Loucy (cell line): ENCODE data around the gene GPX7.

Source experiments
- H2AFZ ChIP-seq: fragments of 200-600 bp; sonication (generic); 2 replicates; pipeline ENCODE4 v1.6.0; 2016; ENCODE audit warnings: antibody characterized with exemption, mild to moderate bottlenecking, low read length, moderate library complexity
- H3F3A ChIP-seq: fragments of 200-600 bp; 2 replicates; pipeline ENCODE4 v1.6.0; 2016; ENCODE audit warnings: antibody characterized with exemption, low read depth, mild to moderate bottlenecking
- H3K27me3 ChIP-seq: fragments of 200-600 bp; sonication (generic); 2 replicates; pipeline ENCODE4 v1.6.1; 2014; ENCODE audit warnings: low read length, mild to moderate bottlenecking; ENCODE audit not compliant: insufficient read depth, poor library complexity, severe bottlenecking
- H3K36me3 ChIP-seq: fragments of 200-600 bp; sonication (generic); 2 replicates; pipeline ENCODE4 v1.6.1; 2016; ENCODE audit warnings: low read length; ENCODE audit not compliant: insufficient read depth
- H3K4me1 ChIP-seq: fragments of 200-600 bp; sonication (generic); 2 replicates; pipeline ENCODE4 v1.5.1; 2014; ENCODE audit warnings: low read length, mild to moderate bottlenecking; ENCODE audit not compliant: insufficient read depth, poor library complexity, severe bottlenecking
- H3K4me2 ChIP-seq: fragments of 200-600 bp; sonication (generic); 2 replicates; pipeline ENCODE4 v1.6.0; 2014; ENCODE audit warnings: antibody characterized with exemption, low read length, low read depth, mild to moderate bottlenecking; ENCODE audit not compliant: poor library complexity, severe bottlenecking
- H3K4me3 ChIP-seq: fragments of 200-600 bp; sonication (generic); 2 replicates; pipeline ENCODE4 v1.5.1; 2014; ENCODE audit warnings: low read length, mild to moderate bottlenecking, mixed read lengths; ENCODE audit not compliant: poor library complexity, severe bottlenecking
- H3K79me2 ChIP-seq: fragments of 200-600 bp; sonication (generic); 2 replicates; pipeline ENCODE4 v1.6.1; 2014; ENCODE audit warnings: low read length; ENCODE audit not compliant: insufficient read depth
- H3K9ac ChIP-seq: fragments of 200-600 bp; sonication (generic); 2 replicates; pipeline ENCODE4 v1.6.0; 2014; ENCODE audit warnings: mild to moderate bottlenecking, low read depth, low read length, moderate library complexity; ENCODE audit not compliant: poor library complexity, severe bottlenecking
- H3K9me2 ChIP-seq: fragments of 200-600 bp; sonication (generic); replicated peaks from 2 replicates; pipeline ENCODE4 v1.6.1; 2016; ENCODE audit warnings: low read depth, low read length, mixed read lengths
- H3K9me3 ChIP-seq: fragments of 200-600 bp; sonication (generic); 2 replicates; pipeline ENCODE4 v1.6.1; 2014; ENCODE audit warnings: mild to moderate bottlenecking, antibody characterized with exemption, low read length, low read depth; ENCODE audit not compliant: insufficient read depth
- H4K20me1 ChIP-seq: fragments of 200-600 bp; sonication (generic); 2 replicates; pipeline ENCODE4 v1.6.0; 2014; ENCODE audit warnings: antibody characterized with exemption, low read length, mild to moderate bottlenecking; ENCODE audit not compliant: insufficient read depth, poor library complexity, severe bottlenecking
- CTCF ChIP-seq: fragments of 200-600 bp; sonication (generic); conservative IDR thresholded peaks from 2 replicates; pipeline ENCODE4 v1.5.1; 2014; ENCODE audit warnings: mild to moderate bottlenecking, antibody characterized with exemption, low read length
- EZH2phosphoT487 ChIP-seq: fragments of 200-600 bp; IDR thresholded peaks from 2 replicates; pipeline ENCODE4 v1.6.1; 2018; ENCODE audit warnings: antibody characterized with exemption, mild to moderate bottlenecking, moderate library complexity, borderline replicate concordance

GPX7 gene

GRCh38 chr1:52653207-52653849 is 51.2 kb downstream of the GPX7 start:
- Histone ChIP-seq H3K9me2 (no peaks in the 10 kb centered on the region), H3K4me2 (no peak overlapping the region), H3K36me3 (no peaks in the 10 kb centered on the region), H3K4me3 (no peak overlapping the region), H3K4me1 (no peaks in the 10 kb centered on the region), H3K9me3 (no peaks in the 10 kb centered on the region), H3F3A (no peaks in the 10 kb centered on the region), H3K9ac (no peak overlapping the region), H3K79me2 (no peaks in the 10 kb centered on the region), H2AFZ (no peak overlapping the region), H3K27me3 (no peaks in the 10 kb centered on the region), H4K20me1 (no peaks in the 10 kb centered on the region)
- TF ChIP-seq CTCF, result no peak
- no peak for TF ChIP-seq EZH2phosphoT487

DNA sequence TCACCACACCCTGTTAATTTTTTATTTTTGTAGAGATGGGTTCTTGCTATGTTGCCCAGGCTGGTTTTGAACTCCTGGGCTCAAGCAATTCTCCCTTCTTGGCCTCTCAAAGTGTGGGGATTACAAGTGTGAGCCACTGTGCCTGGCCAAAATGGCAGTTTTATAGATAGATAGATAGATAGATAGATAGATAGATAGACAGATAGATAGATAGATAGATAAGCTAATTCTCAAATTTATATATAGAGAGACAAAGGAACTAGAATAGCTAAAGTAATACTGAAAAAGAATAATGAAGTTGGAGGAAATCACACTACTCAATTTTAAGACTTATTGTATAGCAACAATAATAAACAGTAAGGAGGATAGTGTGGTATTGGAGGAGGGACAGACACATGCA is 51.9 kb downstream of the GPX7 start:
- H4K20me1 ChIP-seq, result no peaks in the 10 kb centered on the region

DNA sequence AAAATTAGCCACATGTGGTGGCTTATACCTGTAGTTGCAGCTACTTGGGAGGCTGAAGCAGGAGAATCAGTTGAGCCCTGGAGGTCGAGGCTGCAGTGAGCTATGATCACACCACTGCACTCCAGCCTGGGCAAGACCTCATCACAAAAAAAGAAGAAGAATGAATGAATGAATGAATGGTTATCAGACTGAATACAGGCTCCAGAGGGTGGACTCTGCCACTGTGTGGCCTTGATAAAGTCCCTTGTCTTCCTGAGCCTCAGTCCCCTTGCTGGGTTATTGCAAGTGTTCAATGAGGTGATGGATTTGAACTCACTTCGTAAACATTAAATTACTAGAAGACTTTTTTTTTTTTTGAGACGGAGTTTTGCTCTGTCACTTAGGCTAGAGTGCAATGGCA is 55.5 kb downstream of the GPX7 start:
- H3K9me2 ChIP-seq, result no peaks in the 10 kb centered on the region
- H3K9ac ChIP-seq, result no peak overlapping the region
- no peaks in the 10 kb centered on the region for H3K9me3 ChIP-seq
- H3K79me2 ChIP-seq, result no peaks in the 10 kb centered on the region
- no peak overlapping the region for H3K4me2 ChIP-seq
- H3K27me3 ChIP-seq, result no peaks in the 10 kb centered on the region
- no peaks in the 10 kb centered on the region for H4K20me1 ChIP-seq
- H3K36me3 ChIP-seq, result no peaks in the 10 kb centered on the region
- H3K4me3 ChIP-seq, result no peak overlapping the region
- H3K4me1 ChIP-seq, result no peaks in the 10 kb centered on the region
- no peak overlapping the region for H2AFZ ChIP-seq
- no peak for TF ChIP-seq EZH2phosphoT487
- TF ChIP-seq CTCF, result no peak
- no peaks in the 10 kb centered on the region for H3F3A ChIP-seq

More for the DNA sequence above, 51.9 kb downstream of the GPX7 start:
- no peaks in the 10 kb centered on the region for H3K27me3 ChIP-seq
- TF ChIP-seq CTCF, result no peak
- TF ChIP-seq EZH2phosphoT487, result no peak
- no peaks in the 10 kb centered on the region for H3K36me3 ChIP-seq
- no peak overlapping the region for H2AFZ ChIP-seq
- no peaks in the 10 kb centered on the region for H3K4me1 ChIP-seq
- no peak overlapping the region for H3K4me2 ChIP-seq
- no peaks in the 10 kb centered on the region for H3F3A ChIP-seq
- H3K9ac ChIP-seq, result no peak overlapping the region
- H3K79me2 ChIP-seq, result no peaks in the 10 kb centered on the region
- no peaks in the 10 kb centered on the region for H3K9me2 ChIP-seq
- no peaks in the 10 kb centered on the region for H3K9me3 ChIP-seq
- H3K4me3 ChIP-seq, result no peak overlapping the region
